IMR-90 (cell line): ENCODE data around the gene FZD7.
A peak's percentile ranks its signal among the peaks of the same experiment; 100 is the strongest.

Source experiments
- MAFK ChIP-seq: IDR thresholded peaks from 2 replicates; pipeline ENCODE4 v1.6.1; 2012; ENCODE audit warnings: low read depth, low read length, improper control_type of control experiment
- TF ChIP-seq, protein P1 (sequence below): conservative IDR thresholded peaks from 2 replicates; pipeline ENCODE4 v1.5.1; 2012; ENCODE audit warnings: mild to moderate bottlenecking, low read depth, low read length, improper control_type of control experiment

DNA sequence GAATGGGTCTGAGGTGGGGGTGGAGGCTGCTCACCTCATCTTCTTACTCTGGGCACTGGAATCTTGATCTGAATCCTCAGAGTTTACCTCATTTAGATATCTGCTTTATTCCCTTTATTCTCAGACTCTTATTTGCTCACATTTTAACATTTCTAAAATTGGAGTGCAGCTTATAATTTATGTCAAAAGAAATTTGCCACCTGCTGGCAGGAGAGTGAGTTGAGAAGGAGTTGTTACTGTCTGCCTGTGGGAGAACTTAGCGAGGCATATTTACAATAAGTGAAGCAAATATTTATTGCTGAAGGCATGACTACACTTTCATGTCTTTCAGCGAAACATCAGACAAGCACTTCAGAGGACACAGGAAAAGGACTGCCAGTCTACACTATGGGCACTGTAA is 23.0 kb downstream of the FZD7 start:
- TF ChIP-seq, protein P1, sequence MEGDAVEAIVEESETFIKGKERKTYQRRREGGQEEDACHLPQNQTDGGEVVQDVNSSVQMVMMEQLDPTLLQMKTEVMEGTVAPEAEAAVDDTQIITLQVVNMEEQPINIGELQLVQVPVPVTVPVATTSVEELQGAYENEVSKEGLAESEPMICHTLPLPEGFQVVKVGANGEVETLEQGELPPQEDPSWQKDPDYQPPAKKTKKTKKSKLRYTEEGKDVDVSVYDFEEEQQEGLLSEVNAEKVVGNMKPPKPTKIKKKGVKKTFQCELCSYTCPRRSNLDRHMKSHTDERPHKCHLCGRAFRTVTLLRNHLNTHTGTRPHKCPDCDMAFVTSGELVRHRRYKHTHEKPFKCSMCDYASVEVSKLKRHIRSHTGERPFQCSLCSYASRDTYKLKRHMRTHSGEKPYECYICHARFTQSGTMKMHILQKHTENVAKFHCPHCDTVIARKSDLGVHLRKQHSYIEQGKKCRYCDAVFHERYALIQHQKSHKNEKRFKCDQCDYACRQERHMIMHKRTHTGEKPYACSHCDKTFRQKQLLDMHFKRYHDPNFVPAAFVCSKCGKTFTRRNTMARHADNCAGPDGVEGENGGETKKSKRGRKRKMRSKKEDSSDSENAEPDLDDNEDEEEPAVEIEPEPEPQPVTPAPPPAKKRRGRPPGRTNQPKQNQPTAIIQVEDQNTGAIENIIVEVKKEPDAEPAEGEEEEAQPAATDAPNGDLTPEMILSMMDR: peak; percentile 49
- no peak for TF ChIP-seq MAFK
